GM23248 (cell line): ENCODE measurements around the gene WDR62.

Source experiments
- EZH2 ChIP-seq: fragments of 200-600 bp; sonication (generic); IDR thresholded peaks from 2 replicates; pipeline ENCODE4 v1.6.1; 2018; ENCODE audit warnings: antibody characterized with exemption, mild to moderate bottlenecking; ENCODE audit not compliant: insufficient read depth, poor library complexity, severe bottlenecking
- EZH2phosphoT487 ChIP-seq: fragments of 200-600 bp; sonication (generic); IDR thresholded peaks from 2 replicates; pipeline ENCODE4 v1.6.1; 2018; ENCODE audit warnings: antibody characterized with exemption, moderate library complexity, mild to moderate bottlenecking, low read depth; ENCODE audit not compliant: insufficient read depth

GRCh38 chr19:36110487-36111199 lies 55.9 kb downstream of the WDR62 start, which contains the start of gene OVOL3:
- TF ChIP-seq EZH2 (no peak), EZH2phosphoT487 (no peak)
